Lower leg skin (tissue), 4 donors: ENCODE measurements around the gene C19orf67. TPM values are rescaled to one million over a fixed set of nuclear protein-coding genes. Genes with fewer than 3 reads are reported as not detected.
"Not testable (repeated sequence)": the region's sequence is repeated elsewhere in the genome, so short reads cannot be mapped to it uniquely, and the experiment has no call there.

Experiments
- DNase-seq, 2 donors: peaks; one replicate each; pipeline ENCODE4 v3.0.0-alpha.2; 2019; ENCODE audit warnings: low spot score in 2 of 2
- H3K4me3 ChIP-seq: fragments of 200-600 bp; sonication (generic); 2 replicates; pipeline ENCODE4 v1.5.1; 2017; ENCODE audit warnings: mild to moderate bottlenecking, low read depth; ENCODE audit not compliant: poor library complexity, severe bottlenecking
- CTCF ChIP-seq, 3 donors: fragments of 450-650 bp; IDR thresholded peaks; one replicate each; pipeline ENCODE4 v1.5.1; 2016; ENCODE audit warnings: antibody characterized with exemption in 3 of 3, mild to moderate bottlenecking in 3 of 3, moderate library complexity in 2 of 3
- POLR2A ChIP-seq, 2 donors: fragments of 450-650 bp; IDR thresholded peaks; one replicate each; pipeline ENCODE4 v1.6.1; 2016 to 2017; ENCODE audit warnings: antibody characterized with exemption in 2 of 2, mild to moderate bottlenecking in 1 of 2, moderate library complexity in 1 of 2
- WGBS, 2 donors: methylation state at CpG; one replicate each; pipeline ENCODE4 v1.1.5; 2018; 5-methylcytosine and 5-hydroxymethylcytosine counted together
- intact Hi-C: fragments of 100-400 bp; cut with DNase I; formaldehyde crosslinking; loops from one replicate; pipeline ENCODE4 v1.15.0; 2023; ENCODE audit warnings: low total_unique reads
- total RNA-seq, 4 donors: library from RNA; depleted of rRNA; stranded (reverse); fragments of >200 nt; gene quantifications; one replicate each; pipeline ENCODE4 v1.1.0, GENCODE V29; 2016

Gene C19orf67
- total RNA-seq, 4 donors from 2014 or later = not detected

- intact Hi-C loops = loop anchor here (10.0 kb wide), 1 partner anchor 86 kb away; no protein-coding TSS in a partner anchor
- no peak overlapping the region for H3K4me3 ChIP-seq
- no peak for DNase-seq
- WGBS, 2 donors = 90 to 97% methylated on average over 4 of the region's 4 CpGs
- no peak for TF ChIP-seq POLR2A (IDR thresholded peaks at IDR 0.05)
- no peak for TF ChIP-seq CTCF (IDR thresholded peaks at IDR 0.05)
These were observed 35.1 kb downstream of the C19orf67 start for GRCh38 chr19:14050512-14050911.

- no peak for DNase-seq
- WGBS, 2 donors = 79 to 86% methylated on average over 7 to 8 of the region's 8 CpGs
- intact Hi-C loops = no loop called here
- no peak for TF ChIP-seq POLR2A (IDR thresholded peaks at IDR 0.05)
- TF ChIP-seq CTCF (IDR thresholded peaks at IDR 0.05) = peak in 1 of 3 donors; percentile 18
- no peak overlapping the region for H3K4me3 ChIP-seq
These were observed 37.0 kb downstream of the C19orf67 start for GRCh38 chr19:14048443-14049153.

- WGBS, 2 donors = 93 to 94% methylated on average over 10 of the region's 10 CpGs
- intact Hi-C loops, H3K4me3 ChIP-seq, DNase-seq: not testable (repeated sequence)
These were observed 37.7 kb downstream of the C19orf67 start for GRCh38 chr19:14047866-14048265.

- peak in 1 of 2 donors; percentile 32 for DNase-seq
- H3K4me3 ChIP-seq, intact Hi-C loops: not testable (repeated sequence)
- 59 to 64% methylated on average over 19 of the region's 19 CpGs for WGBS, 2 donors
- TF ChIP-seq CTCF (IDR thresholded peaks at IDR 0.05) = peak in 1 of 3 donors; percentile 38
These were observed 42.6 kb downstream of the C19orf67 start for GRCh38 chr19:14042659-14043608.

GRCh38 chr19:14039181-14039580 lies 46.4 kb downstream of the C19orf67 start:
- intact Hi-C loops = no loop called here
- TF ChIP-seq CTCF (IDR thresholded peaks at IDR 0.05) (no peak), POLR2A (IDR thresholded peaks at IDR 0.05) (no peak)
- H3K4me3 ChIP-seq = no peak overlapping the region
- WGBS, 2 donors = 92 to 94% methylated on average over 6 to 7 of the region's 7 CpGs
- DNase-seq = no peak

GRCh38 chr19:14035706-14036105 lies 49.9 kb downstream of the C19orf67 start:
- TF ChIP-seq POLR2A (IDR thresholded peaks at IDR 0.05) (no peak), CTCF (IDR thresholded peaks at IDR 0.05) (no peak)
- 65 to 79% methylated on average over 7 of the region's 7 CpGs for WGBS, 2 donors
- H3K4me3 ChIP-seq = no peak overlapping the region
- intact Hi-C loops = no loop called here
- no peak for DNase-seq

GRCh38 chr19:14035159-14035558 lies 50.4 kb downstream of the C19orf67 start:
- DNase-seq, intact Hi-C loops: not testable (repeated sequence)

More at GRCh38 chr19:14035159-14035558, 50.4 kb downstream of the C19orf67 start:
- H3K4me3 ChIP-seq = not testable (repeated sequence)
- WGBS, 2 donors = 87 to 91% methylated on average over 12 of the region's 12 CpGs
